ENCODE measurements around the gene GAP43. TPM values are rescaled to one million over a fixed set of nuclear protein-coding genes. Genes with fewer than 3 reads are reported as not detected.
A peak's percentile ranks its signal among the peaks of the same experiment; 100 is the strongest.

The GAP43 gene
- total and polyA plus RNA-seq, 2 of the 13 experiments (the other 11 are each of a cell fraction or from before 2014, with no cell fraction given), result not detected

DNA sequence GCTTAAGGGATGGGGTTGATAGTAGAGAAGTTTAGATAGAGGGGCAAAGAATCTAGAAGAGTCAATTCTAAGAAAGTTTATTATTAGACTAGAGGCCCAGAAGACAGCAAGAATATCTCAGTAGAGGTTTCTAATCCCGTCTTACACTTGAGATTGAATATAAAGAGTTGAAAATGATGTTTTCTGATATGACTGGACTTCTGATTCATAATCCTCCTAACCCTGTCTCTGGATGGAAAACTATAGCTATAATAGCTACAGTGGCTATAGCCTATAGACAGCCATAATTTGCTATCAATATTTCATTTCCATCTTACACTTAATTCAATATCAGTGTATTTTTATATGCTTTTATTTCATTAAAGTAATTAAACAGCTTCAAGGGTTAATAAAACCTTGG is 60.0 kb downstream of the GAP43 start (continued):
- no peak for TF ChIP-seq ZNF101 (CRISPR knock-in tag; IDR thresholded peaks at IDR 0.05; ENCODE audit: borderline replicate concordance, low read depth)
- TF ChIP-seq ETV5 (CRISPR knock-in tag; IDR thresholded peaks at IDR 0.05; ENCODE audit: borderline replicate concordance), result no peak
- TF ChIP-seq RELA (CRISPR knock-in tag; IDR thresholded peaks at IDR 0.05), result no peak
- no peak for TF ChIP-seq SSRP1 (CRISPR knock-in tag; IDR thresholded peaks at IDR 0.05)
- no peak for TF ChIP-seq ZNF513 (CRISPR knock-in tag; conservative IDR thresholded peaks at IDR 0.05)

- no peak overlapping the region for H3K4me2 ChIP-seq (ENCODE audit: low read depth, low read length)
- H4K20me1 ChIP-seq (ENCODE audit: insufficient read depth, low read length), result no peaks in the 10 kb centered on the region
- no peak overlapping the region for H3K9ac ChIP-seq (ENCODE audit: insufficient read depth, low read depth, low read length)
- FAIRE-seq (no peak), DNase-seq (ENCODE audit: low spot score) (no peak), ATAC-seq (no peak)
- ChIA-PET POLR2A (no interaction called here), CTCF (ENCODE audit: low intra/inter-chr PET ratio, low total read pairs) (no interaction called here)
- H3K27me3 ChIP-seq (ENCODE audit: control insufficient read depth in 1 of 2, insufficient read depth in 2 of 2, low read length in 2 of 2), result no peaks in the 10 kb centered on the region
- no peaks in the 10 kb centered on the region for H3K36me3 ChIP-seq (replicated peaks in 1 of 2; ENCODE audit: control insufficient read depth in 1 of 2, insufficient read depth in 2 of 2, low read length in 2 of 2)
- peak; percentile 75 for TF ChIP-seq MAFF (IDR thresholded peaks at IDR 0.05; ENCODE audit: low read depth, low read length)
- peak; percentile 59 to 77 for TF ChIP-seq MAFK (conservative IDR thresholded peaks at IDR 0.05 in 1 of 2, IDR thresholded peaks at IDR 0.05 in 1 of 2; ENCODE audit: low read length in 2 of 2)
- TF ChIP-seq, protein P1, sequence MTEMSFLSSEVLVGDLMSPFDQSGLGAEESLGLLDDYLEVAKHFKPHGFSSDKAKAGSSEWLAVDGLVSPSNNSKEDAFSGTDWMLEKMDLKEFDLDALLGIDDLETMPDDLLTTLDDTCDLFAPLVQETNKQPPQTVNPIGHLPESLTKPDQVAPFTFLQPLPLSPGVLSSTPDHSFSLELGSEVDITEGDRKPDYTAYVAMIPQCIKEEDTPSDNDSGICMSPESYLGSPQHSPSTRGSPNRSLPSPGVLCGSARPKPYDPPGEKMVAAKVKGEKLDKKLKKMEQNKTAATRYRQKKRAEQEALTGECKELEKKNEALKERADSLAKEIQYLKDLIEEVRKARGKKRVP (CRISPR knock-in tag; IDR thresholded peaks at IDR 0.05), result no peak
- no peak for TF ChIP-seq HNRNPK (IDR thresholded peaks at IDR 0.05; ENCODE audit: low read depth, low read length, poor library complexity, severe bottlenecking)
- no peak overlapping the region for H3K27ac ChIP-seq (ENCODE audit: extremely low read length, insufficient read depth, low read length)
- no peaks in the 10 kb centered on the region for H3K4me1 ChIP-seq (ENCODE audit: insufficient read depth, low read length)
- 71% methylated on average over 3 of the region's 3 CpGs for WGBS (ENCODE audit: low lambda C conversion rate)
- in situ Hi-C loops (cut with HindIII; ENCODE audit: extremely low pct_ligation_motif_present, low pct_unique_long_range_greater_than_20kb) (loop anchor here (25.0 kb wide), 1 partner anchor 596 kb away; no protein-coding TSS in a partner anchor), intact Hi-C loops (cut with micrococcal nuclease; ENCODE audit: unreplicated experiment) (no loop called here)
- no peak overlapping the region for H3K4me3 ChIP-seq (replicated peaks in 1 of 3; ENCODE audit: insufficient read depth in 1 of 3, low read depth in 2 of 3, low read length in 3 of 3)
- no TSS peak for BruUV-seq (replicated peaks)
- no peak overlapping the region for H2AFZ ChIP-seq (ENCODE audit: low read length)
- no peaks in the 10 kb centered on the region for H3K79me2 ChIP-seq (ENCODE audit: insufficient read depth, low read length)
- H3K9me3 ChIP-seq (ENCODE audit: low read length), result no peaks in the 10 kb centered on the region
Measured at GRCh38 chr3:115683773-115684172, 60.5 kb downstream of the GAP43 start.
